DMS 273 (cell line): ENCODE measurements around the gene GAD1.
A peak's percentile ranks its signal among the peaks of the same experiment; 100 is the strongest.

ENCODE experiments used
- DNase-seq: peaks from one replicate; lab custom pipeline; 2025; ENCODE audit not compliant: unreplicated experiment; lab: John Stamatoyannopoulos, UW

Gene GAD1

DNA sequence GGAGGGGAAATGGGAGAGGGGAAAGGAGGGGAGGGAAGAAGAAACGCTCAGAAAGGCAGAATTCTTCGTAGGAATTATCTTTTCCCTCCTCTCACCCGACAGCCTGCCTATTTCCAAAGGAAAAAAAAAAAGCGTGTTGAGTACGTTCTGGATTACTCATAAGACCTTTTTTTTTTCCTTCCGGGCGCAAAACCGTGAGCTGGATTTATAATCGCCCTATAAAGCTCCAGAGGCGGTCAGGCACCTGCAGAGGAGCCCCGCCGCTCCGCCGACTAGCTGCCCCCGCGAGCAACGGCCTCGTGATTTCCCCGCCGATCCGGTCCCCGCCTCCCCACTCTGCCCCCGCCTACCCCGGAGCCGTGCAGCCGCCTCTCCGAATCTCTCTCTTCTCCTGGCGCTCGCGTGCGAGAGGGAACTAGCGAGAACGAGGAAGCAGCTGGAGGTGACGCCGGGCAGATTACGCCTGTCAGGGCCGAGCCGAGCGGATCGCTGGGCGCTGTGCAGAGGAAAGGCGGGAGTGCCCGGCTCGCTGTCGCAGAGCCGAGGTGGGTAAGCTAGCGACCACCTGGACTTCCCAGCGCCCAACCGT lies at the start of gene GAD1:
TSS of gene GAD1 (plus strand) at position 384 of the 589 bp plus-strand sequence. CDS start 1,705 bp downstream, outside the sequence.
- peak; percentile 96 for DNase-seq

GRCh38 chr2:170770008-170770605 lies 46.6 kb upstream of the GAD1 start, which contains the start of gene ERICH2:
ERICH2 (plus strand) TSS chr2:170770378; CDS start chr2:170770682, 304 bp downstream.
- DNase-seq, result peak; percentile 87

- peak; percentile 93 for DNase-seq
Measured at GRCh38 chr2:170770606-170771420, 45.9 kb upstream of the GAD1 start.

GRCh38 chr2:170771421-170771937 lies 45.2 kb upstream of the GAD1 start:
- DNase-seq, result no peak

GRCh38 chr2:170772295-170772694 lies 44.4 kb upstream of the GAD1 start:
- no peak for DNase-seq

- DNase-seq, result no peak
Measured at GRCh38 chr2:170774074-170774473, 42.6 kb upstream of the GAD1 start.

- DNase-seq, result no peak
Measured at GRCh38 chr2:170778900-170779299, 37.8 kb upstream of the GAD1 start.

DNA sequence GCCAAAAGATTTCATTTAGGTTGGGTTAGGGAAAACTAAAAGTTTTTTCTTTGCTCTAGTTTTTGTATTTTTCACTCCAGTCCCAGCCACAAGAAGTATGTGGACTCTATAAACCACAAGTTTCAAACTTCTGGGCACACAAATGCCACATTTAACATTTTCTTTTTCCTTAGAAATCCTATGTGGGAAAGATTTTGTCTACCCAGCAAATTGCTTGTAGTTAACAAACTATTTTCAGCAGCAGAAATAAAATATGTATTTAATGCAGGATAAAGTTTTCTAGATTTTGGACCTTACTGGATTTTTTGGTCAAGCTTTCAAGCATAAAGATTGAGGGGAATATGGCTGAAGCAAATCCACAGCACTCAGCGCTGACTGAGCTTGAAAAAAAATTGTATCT lies 37.4 kb upstream of the GAD1 start:
- DNase-seq, result no peak

- no peak for DNase-seq
Measured at GRCh38 chr2:170782673-170783072, 34.0 kb upstream of the GAD1 start.

DNA sequence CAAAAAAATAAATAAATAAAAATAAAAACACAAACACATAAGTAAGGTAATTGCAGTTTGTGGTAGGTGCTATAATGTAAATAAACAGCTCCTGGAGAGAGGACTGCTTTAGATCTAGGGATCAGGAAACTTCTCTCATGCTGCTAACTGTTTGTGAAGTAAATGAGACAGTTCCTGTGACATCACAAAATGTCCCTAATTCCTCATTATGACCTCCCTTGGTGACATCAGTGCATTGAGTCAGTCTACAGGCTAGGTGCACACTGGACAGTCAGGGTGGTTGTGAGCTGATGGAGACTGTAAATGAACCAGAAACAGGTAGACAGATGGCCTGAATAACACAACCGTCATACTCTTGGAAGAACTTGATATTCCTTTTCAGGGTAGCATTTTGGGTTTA lies 33.1 kb upstream of the GAD1 start:
- DNase-seq, result no peak

DNA sequence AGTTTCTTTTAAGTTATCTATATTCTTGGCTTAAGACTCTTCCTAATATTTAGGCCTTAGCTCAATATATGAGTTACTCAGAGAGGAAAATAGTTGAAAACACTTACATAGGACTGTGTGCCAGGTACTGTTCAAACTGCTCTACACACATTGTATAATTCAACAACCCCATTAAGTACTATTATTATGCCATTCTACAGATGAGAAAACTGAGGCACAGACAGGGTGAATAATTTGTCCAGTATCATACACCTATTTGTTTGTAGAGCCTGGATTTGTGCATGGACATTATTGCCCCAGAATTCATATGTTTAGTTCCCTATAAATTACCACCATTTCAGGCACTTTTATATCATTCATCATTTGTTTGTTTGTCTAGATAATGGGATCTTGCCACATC lies 17.7 kb upstream of the GAD1 start:
- DNase-seq, result no peak

GRCh38 chr2:170806548-170806947 lies 10.1 kb upstream of the GAD1 start:
- DNase-seq, result no peak

GRCh38 chr2:170812710-170813600 lies 3.7 kb upstream of the GAD1 start:
- DNase-seq, result peak; percentile 95

DNA sequence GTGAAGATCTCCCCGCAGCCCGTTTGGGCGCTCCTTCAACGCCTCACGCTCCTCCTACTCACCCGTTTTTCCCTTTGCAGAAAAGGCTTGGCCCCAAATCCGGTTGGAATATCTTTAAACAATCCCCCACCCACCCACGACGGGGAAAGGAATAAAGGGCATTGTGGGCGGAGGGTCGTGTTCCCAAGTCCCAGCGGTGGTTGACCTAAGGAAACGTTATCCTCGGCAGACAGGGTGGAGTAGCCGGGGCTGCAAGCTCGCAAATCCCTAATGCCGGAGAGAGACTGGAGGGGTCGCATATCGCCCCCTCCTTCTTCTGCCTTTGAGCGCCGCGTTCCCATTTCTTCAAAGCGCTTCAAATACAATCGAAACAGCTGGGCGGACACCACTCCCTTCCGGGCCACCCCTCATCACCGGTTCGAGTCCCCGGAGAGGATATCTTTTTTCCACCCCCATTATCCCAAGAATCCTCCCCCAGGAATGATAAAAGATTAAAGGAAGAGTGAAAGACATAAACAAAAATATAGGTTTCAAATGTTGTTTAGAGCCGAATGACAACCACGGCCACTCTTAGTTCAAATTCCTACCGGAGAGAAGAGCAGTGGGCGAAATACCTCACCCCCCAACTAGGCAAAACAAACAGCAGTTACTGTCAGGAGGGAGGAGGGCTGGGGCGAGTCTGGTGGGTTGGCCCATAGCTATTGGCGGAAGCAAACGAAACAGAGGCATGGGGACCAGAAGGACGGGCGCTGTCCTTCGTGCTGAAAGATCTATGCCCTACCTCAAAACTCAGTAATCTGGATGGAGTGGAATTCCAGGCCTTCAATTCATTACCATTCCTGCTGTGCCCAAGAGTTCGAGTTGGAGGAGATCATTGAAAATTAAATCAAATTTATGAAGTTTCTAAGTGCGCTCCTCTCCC lies 2.8 kb upstream of the GAD1 start:
- peak; percentile 17 for DNase-seq

DNA sequence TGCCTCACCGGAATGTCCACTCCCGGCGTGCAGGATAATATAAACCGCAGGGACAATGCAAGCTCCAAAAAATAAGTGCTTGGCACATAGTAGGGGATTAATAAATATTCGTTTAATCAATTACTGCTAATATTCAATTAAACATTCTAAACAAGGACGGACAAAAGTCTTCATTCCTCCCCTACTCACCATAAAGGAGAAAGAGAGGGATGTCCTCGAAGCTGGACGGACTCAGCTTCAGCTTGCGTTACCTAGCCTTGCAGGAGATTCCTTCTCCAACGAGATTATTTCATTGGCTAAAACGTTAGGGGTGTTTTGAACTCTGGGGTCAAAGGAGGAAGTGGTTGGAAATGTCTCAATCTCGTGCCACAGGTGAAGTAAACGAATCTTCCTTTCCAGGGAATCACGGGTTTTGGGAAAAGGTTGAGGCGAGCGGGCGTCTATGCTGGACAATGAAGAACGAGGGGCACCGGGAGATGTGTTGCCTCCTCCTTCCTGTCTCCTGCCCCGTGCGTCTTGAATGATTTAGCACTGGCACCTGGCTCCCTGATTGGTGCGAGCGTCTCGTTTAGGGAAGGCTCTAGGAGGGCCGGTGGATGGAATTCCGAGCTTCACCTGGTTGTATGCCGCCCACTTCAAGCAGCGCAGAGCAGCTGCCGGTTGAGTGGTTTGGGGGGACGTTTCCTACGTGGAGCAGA lies 2.0 kb upstream of the GAD1 start:
- DNase-seq, result no peak

DNA sequence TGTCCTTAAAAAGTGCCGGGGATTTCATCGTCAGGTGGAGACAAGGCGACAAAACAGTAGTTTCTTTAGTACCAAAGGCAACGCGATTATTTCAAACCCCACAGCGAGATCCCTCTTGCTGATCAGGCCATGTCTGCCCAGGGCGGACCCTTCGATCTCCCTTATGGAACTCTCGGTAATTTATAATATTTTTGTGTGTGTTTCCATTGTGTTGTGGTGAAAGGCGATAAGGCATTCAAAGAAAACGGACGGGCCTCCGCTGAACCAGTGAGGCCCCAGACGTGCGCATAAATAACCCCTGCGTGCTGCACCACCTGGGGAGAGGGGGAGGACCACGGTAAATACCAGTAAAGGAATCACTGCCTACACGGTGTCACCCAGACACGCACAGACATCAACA lies 1.4 kb upstream of the GAD1 start:
- DNase-seq, result no peak

DNA sequence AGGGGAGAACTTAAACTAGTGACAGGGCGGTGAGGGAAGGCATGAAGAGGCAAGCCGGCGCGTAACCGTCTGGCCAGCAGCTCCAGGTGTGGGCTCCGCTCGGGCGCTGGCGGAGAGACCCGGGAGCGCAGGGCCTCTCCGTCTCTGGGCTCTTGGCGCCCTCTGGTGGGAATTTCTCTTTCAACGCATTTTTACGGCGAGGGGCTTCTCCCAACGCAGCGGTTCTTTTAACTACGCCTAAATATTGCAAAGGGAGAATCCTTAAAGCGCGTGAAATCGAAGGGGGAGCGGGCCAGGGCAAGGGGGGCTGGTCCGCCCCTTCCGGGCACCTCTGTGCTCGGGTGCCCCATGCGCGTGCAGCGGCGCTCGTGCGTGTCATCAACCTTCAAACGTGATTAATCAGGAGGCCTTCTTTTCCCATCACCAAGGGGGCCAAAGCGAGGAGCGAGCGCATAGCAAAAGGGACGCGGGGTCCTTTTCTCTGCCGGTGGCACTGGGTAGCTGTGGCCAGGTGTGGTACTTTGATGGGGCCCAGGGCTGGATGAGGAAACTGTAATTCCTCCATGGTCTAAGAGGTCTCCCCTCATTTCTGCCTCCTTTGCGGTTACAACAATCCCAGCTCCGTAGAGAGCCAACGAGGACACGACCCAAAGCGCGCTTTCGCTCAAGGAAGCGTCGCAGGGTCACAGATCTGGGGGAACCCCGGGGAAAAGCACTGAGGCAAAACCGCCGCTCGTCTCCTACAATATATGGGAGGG lies 762 bp upstream of the GAD1 start:
- peak; percentile 94 for DNase-seq
